Prostate gland (tissue), 2 donors: ENCODE data around the gene COL11A1.

Source experiments
- POLR2A ChIP-seq: fragments of 450-650 bp; IDR thresholded peaks from one replicate; pipeline ENCODE4 v1.6.1; 2016; ENCODE audit warnings: antibody characterized with exemption, mild to moderate bottlenecking
- POLR2AphosphoS5 ChIP-seq: sonication (generic); formaldehyde crosslinking; IDR thresholded peaks from one replicate; pipeline ENCODE4 v1.6.1; 2017; ENCODE audit warnings: antibody characterized with exemption
- TF ChIP-seq, protein P1 (sequence below), 4 experiments: fragments of 200-600 bp in 2 of 4; fragments of 450-650 bp in 2 of 4; sonication (generic) in 2 of 4; IDR thresholded peaks; 1 replicate in 3 of 4; 2 replicates in 1 of 4; pipeline ENCODE4 v1.5.1; 2016 to 2019; ENCODE audit warnings: antibody characterized with exemption in 4 of 4, mild to moderate bottlenecking in 2 of 4, moderate library complexity in 2 of 4

DNA sequence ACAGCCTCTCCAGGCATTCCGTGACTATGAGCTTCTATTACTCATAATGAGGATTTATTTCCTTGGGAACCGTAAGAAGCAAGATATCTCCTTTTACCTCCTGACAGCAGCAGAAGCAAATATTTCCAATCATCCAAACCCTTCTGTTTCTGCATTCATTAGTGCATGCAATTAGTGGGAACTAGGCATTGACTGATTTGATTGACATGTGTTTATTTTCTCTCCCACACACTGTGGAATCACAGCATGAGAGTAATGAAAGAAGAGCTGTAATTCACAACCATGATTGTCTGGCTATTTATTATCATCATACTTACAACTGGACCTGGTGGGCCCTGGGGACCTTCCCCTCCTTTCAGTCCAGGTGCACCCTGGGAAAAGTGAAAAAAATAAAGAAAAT lies 146.8 kb downstream of the COL11A1 start:
- TF ChIP-seq, protein P1, sequence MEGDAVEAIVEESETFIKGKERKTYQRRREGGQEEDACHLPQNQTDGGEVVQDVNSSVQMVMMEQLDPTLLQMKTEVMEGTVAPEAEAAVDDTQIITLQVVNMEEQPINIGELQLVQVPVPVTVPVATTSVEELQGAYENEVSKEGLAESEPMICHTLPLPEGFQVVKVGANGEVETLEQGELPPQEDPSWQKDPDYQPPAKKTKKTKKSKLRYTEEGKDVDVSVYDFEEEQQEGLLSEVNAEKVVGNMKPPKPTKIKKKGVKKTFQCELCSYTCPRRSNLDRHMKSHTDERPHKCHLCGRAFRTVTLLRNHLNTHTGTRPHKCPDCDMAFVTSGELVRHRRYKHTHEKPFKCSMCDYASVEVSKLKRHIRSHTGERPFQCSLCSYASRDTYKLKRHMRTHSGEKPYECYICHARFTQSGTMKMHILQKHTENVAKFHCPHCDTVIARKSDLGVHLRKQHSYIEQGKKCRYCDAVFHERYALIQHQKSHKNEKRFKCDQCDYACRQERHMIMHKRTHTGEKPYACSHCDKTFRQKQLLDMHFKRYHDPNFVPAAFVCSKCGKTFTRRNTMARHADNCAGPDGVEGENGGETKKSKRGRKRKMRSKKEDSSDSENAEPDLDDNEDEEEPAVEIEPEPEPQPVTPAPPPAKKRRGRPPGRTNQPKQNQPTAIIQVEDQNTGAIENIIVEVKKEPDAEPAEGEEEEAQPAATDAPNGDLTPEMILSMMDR (IDR thresholded peaks at IDR 0.05): no peak
- TF ChIP-seq POLR2A (no peak), POLR2AphosphoS5 (no peak)
